Bronchial epithelial cell (primary cell): ENCODE results near the gene SYT5. TPM values are rescaled to one million over a fixed set of nuclear protein-coding genes. Genes with fewer than 3 reads are reported as not detected.

ENCODE experiments used
- DNase-seq: peaks from one replicate; pipeline ENCODE4 v3.0.0-alpha.2; 2010; ENCODE audit warnings: low read depth
- FAIRE-seq: peaks from 2 replicates; lab custom pipeline; 2011; peaks lifted over from hg19 to GRCh38; lab: Jason Lieb, UNC
- H3K27me3 ChIP-seq: 2 replicates; pipeline ENCODE4 v1.5.1; 2011; ENCODE audit warnings: low read length; ENCODE audit not compliant: control insufficient read depth, insufficient read depth
- H3K36me3 ChIP-seq: 2 replicates; pipeline ENCODE4 v1.5.1; 2011; ENCODE audit warnings: low read length; ENCODE audit not compliant: control insufficient read depth, insufficient read depth
- H3K4me3 ChIP-seq: 2 replicates; pipeline ENCODE4 v1.5.1; 2011; ENCODE audit warnings: mild to moderate bottlenecking, low read depth, low read length, control low read depth
- CTCF ChIP-seq: IDR thresholded peaks from 2 replicates; pipeline ENCODE4 v1.5.1; 2011; ENCODE audit warnings: mild to moderate bottlenecking, moderate library complexity, low read length, control low read depth, inconsistent platforms; ENCODE audit not compliant: insufficient read depth, severe bottlenecking
- total RNA-seq: library from RNA; depleted of rRNA; stranded (reverse); fragments of >200 nt; gene quantifications from 2 replicates; pipeline ENCODE4 v1.2.1, GENCODE V29; 2014

The SYT5 gene
- total RNA-seq, 1 donor from 2014 or later = 0.26 TPM

DNA sequence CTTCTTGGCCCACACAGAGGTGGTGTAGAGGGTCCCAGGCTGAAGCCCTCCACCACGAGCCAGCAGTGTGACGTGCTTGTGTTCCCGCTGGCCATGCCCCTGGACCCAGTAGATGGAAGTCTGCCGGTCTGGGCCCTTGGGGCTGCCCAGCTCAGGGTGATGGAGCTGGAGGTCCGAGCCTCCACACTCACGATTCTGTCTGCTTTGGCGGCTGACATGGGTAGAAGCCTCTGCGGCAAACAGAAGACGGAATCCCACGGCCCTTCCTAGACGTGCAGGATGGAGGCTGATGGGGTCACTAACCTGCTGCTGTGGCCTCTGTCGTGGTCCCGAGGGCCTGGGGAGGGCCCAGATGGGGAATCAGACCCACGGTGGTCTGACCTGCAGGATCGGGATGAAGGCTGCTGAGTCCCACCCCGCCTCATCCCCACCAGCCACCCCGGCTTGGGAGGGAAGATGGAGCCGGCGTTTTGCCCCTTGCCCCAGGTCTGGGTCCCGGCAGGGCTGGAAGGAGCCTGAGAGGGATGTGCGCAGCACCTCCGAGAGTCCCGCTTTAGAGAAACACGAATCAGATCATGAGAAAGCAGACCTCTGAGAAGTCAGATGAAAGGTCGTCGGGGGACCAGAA, 44.1 kb upstream of the SYT5 start:
- H3K36me3 ChIP-seq = peaks cover 9% of the 10 kb centered on the region
- no peak for TF ChIP-seq CTCF
- no peak for DNase-seq
- FAIRE-seq = no peak
- H3K27me3 ChIP-seq = no peaks in the 10 kb centered on the region
- no peak overlapping the region for H3K4me3 ChIP-seq

GRCh38 chr19:55223291-55224037, 43.4 kb upstream of the SYT5 start:
- FAIRE-seq (peak; percentile 52), DNase-seq (no peak)
- H3K4me3 ChIP-seq = no peak overlapping the region
- no peak for TF ChIP-seq CTCF
- peaks cover 7% of the 10 kb centered on the region for H3K36me3 ChIP-seq
- H3K27me3 ChIP-seq = no peaks in the 10 kb centered on the region

DNA sequence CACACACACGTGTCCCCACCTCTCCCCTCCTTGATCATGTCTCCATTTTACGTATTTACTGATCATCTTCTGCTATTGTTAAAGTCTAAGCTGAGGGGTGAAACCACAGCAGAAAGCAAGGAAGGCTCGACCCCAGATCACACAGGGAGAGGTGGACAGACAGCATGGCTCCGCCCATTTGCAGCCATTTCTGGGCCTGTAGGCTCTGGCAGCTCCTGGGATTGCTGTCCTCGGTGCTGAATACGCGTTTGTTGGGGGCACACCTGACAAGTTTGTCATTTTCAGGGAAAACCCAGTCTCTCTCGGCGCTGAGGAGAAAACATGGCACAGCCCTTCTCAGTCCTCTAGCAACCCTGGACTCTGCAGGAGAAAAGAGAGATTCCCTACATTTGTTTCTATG, 40.4 kb upstream of the SYT5 start:
- no peak for TF ChIP-seq CTCF
- no peak for DNase-seq
- H3K27me3 ChIP-seq = no peaks in the 10 kb centered on the region
- H3K4me3 ChIP-seq = no peak overlapping the region
- peak; percentile 60 for FAIRE-seq
- H3K36me3 ChIP-seq = peaks cover 1% of the 10 kb centered on the region

- Histone ChIP-seq H3K36me3 (no peaks in the 10 kb centered on the region), H3K27me3 (no peaks in the 10 kb centered on the region), H3K4me3 (peak overlapping the region; percentile 19)
- DNase-seq = peak; percentile 99
- TF ChIP-seq CTCF = no peak
- FAIRE-seq = peak; percentile 50
Observed at GRCh38 chr19:55216461-55217198, 36.5 kb upstream of the SYT5 start.

DNA sequence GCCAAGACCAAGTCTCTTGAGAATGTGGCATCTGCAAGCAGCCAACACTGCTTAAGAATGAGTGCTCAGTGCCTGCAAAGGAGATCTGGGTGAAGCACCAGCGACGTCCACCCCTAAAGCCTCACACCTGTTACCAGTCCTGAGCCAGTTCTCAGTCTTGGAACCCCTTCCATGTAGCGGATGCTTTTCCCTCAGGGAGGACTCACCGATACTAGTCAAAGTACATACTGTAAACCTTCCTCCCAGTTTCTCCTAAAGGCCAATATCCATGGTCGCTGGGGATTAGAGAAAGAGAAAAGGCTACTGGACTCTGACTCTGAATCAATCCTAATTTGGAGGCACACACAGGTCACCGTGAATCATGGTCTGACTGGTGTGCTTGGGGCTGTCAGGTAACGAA, 33.5 kb upstream of the SYT5 start:
- TF ChIP-seq CTCF = no peak
- H3K36me3 ChIP-seq = no peaks in the 10 kb centered on the region
- H3K4me3 ChIP-seq = no peak overlapping the region
- H3K27me3 ChIP-seq = no peaks in the 10 kb centered on the region
- DNase-seq = no peak
- FAIRE-seq = no peak
